H54 (cell line): ENCODE results near the gene RIPOR2.
"Not testable (repeated sequence)": the region's sequence is repeated elsewhere in the genome, so short reads cannot be mapped to it uniquely, and the experiment has no call there.

ENCODE experiments used
- DNase-seq: peaks from one replicate; pipeline ENCODE4 v3.0.0; 2011; ENCODE audit warnings: low spot score, mixed read lengths; ENCODE audit not compliant: insufficient read length
- FAIRE-seq: peaks from 3 replicates; lab custom pipeline; 2011; peaks lifted over from hg19 to GRCh38; lab: Jason Lieb, UNC
- POLR2A ChIP-seq: IDR thresholded peaks from 2 replicates; pipeline ENCODE4 v1.6.1; 2011; ENCODE audit warnings: low read depth, mild to moderate bottlenecking, low read length

The RIPOR2 gene

GRCh38 chr6:24755279-24755678 lies 180.5 kb downstream of the RIPOR2 start:
- no peak for TF ChIP-seq POLR2A
- DNase-seq, result no peak
- FAIRE-seq, result no peak

- FAIRE-seq, DNase-seq: not testable (repeated sequence)
Observed at GRCh38 chr6:24754378-24754777, 181.4 kb downstream of the RIPOR2 start.
